ENCODE results near the gene KATNB1.

GRCh38 chr16:57729182-57729484, 6.4 kb upstream of the KATNB1 start:
- TF ChIP-seq POLR2A (IDR thresholded peaks at IDR 0.05) = no peak
- no peak for TF ChIP-seq CTCF (IDR thresholded peaks at IDR 0.05)

All from lower leg skin (tissue), 3 donors.